Peyer's patch (tissue), 4 donors: ENCODE data around the gene ZNF3. TPM values are rescaled to one million over a fixed set of nuclear protein-coding genes. Genes with fewer than 3 reads are reported as not detected.
A peak's percentile ranks its signal among the peaks of the same experiment; 100 is the strongest.

Experiments
- DNase-seq, 3 donors: peaks; one replicate each; pipeline ENCODE4 v3.0.0-alpha.2; 2017 to 2019
- H3K27ac ChIP-seq, 4 donors: fragments of 200-600 bp; sonication (generic); one replicate each; pipeline ENCODE4 v1.5.1; 2016 to 2019
- H3K27me3 ChIP-seq, 2 donors: fragments of 200-600 bp; sonication (generic); one replicate each; pipeline ENCODE4 v1.5.1; 2019
- H3K36me3 ChIP-seq, 3 donors: fragments of 200-600 bp; sonication (generic); one replicate each; pipeline ENCODE4 v1.5.1; 2016 to 2019
- H3K4me1 ChIP-seq, 4 donors: fragments of 200-600 bp; sonication (generic); one replicate each; pipeline ENCODE4 v1.5.1; 2016 to 2019
- H3K4me3 ChIP-seq, 4 donors: fragments of 200-600 bp; sonication (generic); 1 replicate in 3 of 4; 2 replicates in 1 of 4; pipeline ENCODE4 v1.5.1; 2016 to 2019; ENCODE audit warnings: mild to moderate bottlenecking in 1 of 4
- H3K9me3 ChIP-seq, 4 donors: fragments of 200-600 bp; sonication (generic); one replicate each; pipeline ENCODE4 v1.5.1; 2016 to 2019; ENCODE audit warnings: mild to moderate bottlenecking in 1 of 4
- CTCF ChIP-seq, 6 experiments: fragments of 450-650 bp in 4 of 6; fragments of 200-600 bp in 2 of 6; sonication (generic) in 1 of 6; IDR thresholded peaks; one replicate each; pipeline ENCODE4 v1.5.1; 2017 to 2019; ENCODE audit warnings: antibody characterized with exemption in 6 of 6, mild to moderate bottlenecking in 3 of 6, moderate library complexity in 1 of 6
- POLR2A ChIP-seq, 2 donors: fragments of 450-650 bp; IDR thresholded peaks; one replicate each; pipeline ENCODE4 v1.5.1; 2017; ENCODE audit warnings: antibody characterized with exemption in 2 of 2, mild to moderate bottlenecking in 2 of 2, moderate library complexity in 2 of 2
- small RNA-seq, 2 donors: library from RNA; depleted of rRNA; stranded (forward); fragments of <200 nt; gene quantifications; one replicate each; pipeline ENCODE3, GENCODE V24; 2016
- total RNA-seq, 4 donors: library from RNA; depleted of rRNA; stranded (reverse); fragments of >200 nt; gene quantifications; one replicate each; pipeline ENCODE4 v1.1.0, GENCODE V29; 2016

The ZNF3 gene
- total RNA-seq, 4 donors from 2014 or later, result 52.8 to 93.8 (median 67.8) TPM

DNA sequence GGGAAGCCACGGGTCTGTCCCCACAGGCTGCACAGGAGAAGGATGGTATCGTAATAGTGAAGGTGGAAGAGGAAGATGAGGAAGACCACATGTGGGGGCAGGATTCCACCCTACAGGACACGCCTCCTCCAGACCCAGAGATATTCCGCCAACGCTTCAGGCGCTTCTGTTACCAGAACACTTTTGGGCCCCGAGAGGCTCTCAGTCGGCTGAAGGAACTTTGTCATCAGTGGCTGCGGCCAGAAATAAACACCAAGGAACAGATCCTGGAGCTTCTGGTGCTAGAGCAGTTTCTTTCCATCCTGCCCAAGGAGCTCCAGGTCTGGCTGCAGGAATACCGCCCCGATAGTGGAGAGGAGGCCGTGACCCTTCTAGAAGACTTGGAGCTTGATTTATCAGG lies 58.0 kb downstream of the ZNF3 start:
- H3K4me3 ChIP-seq, result no peak overlapping the region
- no peak for DNase-seq
- H3K27me3 ChIP-seq, result no peaks in the 10 kb centered on the region
- H3K9me3 ChIP-seq, result no peaks in the 10 kb centered on the region
- peaks cover 0 to 25% (median 0%) of the 10 kb centered on the region in 4 donors for H3K4me1 ChIP-seq
- no peak for TF ChIP-seq CTCF (IDR thresholded peaks at IDR 0.05)
- no peak for TF ChIP-seq POLR2A (IDR thresholded peaks at IDR 0.05)
- H3K27ac ChIP-seq, result peak overlapping the region in 1 of 4 donors; percentile 28
- H3K36me3 ChIP-seq, result peaks cover 0 to 52% (median 4%) of the 10 kb centered on the region in 3 donors

DNA sequence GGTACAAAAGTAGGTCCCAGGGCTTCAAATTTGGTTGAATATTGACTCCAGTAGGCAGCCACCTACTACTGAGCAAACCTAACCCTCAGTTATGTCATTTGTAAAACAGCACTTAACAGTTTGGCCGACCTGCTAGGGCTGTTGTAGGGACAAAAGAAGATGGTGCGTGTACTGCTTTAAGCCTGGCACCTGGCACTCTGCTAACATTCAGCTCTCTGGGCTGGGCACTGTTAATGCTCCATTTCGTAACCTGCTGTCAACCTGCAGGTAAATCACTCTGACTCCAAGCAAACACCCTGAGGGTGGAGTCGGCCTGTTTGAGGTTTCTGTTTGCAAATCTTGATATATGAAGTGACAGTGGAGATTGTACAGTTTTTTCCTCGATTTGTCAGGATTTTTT lies 58.9 kb downstream of the ZNF3 start:
- Histone ChIP-seq H3K27me3 (no peaks in the 10 kb centered on the region), H3K36me3 (peaks cover 0 to 52% (median 4%) of the 10 kb centered on the region in 3 donors), H3K4me3 (peak overlapping the region in 1 of 4 donors; percentile 7), H3K4me1 (peaks cover 0 to 31% (median 0%) of the 10 kb centered on the region in 4 donors), H3K27ac (peak overlapping the region in 2 of 4 donors; percentile 28 to 33), H3K9me3 (no peaks in the 10 kb centered on the region)
- no peak for TF ChIP-seq POLR2A (IDR thresholded peaks at IDR 0.05)
- no peak for TF ChIP-seq CTCF (IDR thresholded peaks at IDR 0.05)
- DNase-seq, result peak in 1 of 3 donors; percentile 73

DNA sequence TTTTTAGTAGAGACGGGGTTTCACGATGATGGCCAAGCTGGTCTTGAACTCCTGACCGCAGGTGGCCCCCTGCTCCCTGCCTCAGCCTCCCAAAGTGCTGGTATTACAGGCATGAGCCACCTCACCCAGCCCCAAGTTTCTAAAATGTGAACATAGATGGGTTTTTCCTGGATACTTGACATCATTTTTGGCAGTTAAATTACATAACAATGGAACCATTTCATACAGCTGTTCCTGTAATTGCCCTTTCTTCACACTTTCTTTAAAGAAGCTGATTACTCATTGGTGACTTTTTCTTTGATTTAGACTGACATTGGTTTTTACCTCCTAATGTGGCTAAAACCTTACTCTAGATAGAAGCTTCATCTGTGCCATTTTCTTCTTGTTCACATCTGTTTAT lies 60.2 kb downstream of the ZNF3 start:
- Histone ChIP-seq H3K9me3 (no peaks in the 10 kb centered on the region), H3K4me3 (no peak overlapping the region), H3K27ac (no peak overlapping the region), H3K36me3 (peaks cover 0 to 41% (median 4%) of the 10 kb centered on the region in 3 donors), H3K4me1 (peaks cover 0 to 45% (median 3%) of the 10 kb centered on the region in 4 donors), H3K27me3 (no peaks in the 10 kb centered on the region)
- no peak for TF ChIP-seq CTCF (IDR thresholded peaks at IDR 0.05)
- TF ChIP-seq POLR2A (IDR thresholded peaks at IDR 0.05), result no peak
- DNase-seq, result no peak

Small RNAs within 50 kb of the gene (small RNA-seq; reads per million reads assigned to genes)
- 20.6 to 88.9 reads per million in 2 donors for gene MIR106B
- 451 to 1,840 reads per million in 2 donors for gene MIR25
- 48.7 to 234 reads per million in 2 donors for gene MIR93

Other genes with a start within 250 kb of the ZNF3 start
- not detected for gene OR2AE1, start 204.7 kb downstream of the ZNF3 start, total RNA-seq
- 10 to 100 TPM; 52.1 to 80.9 (median 59.9) TPM for gene TRIM4, start 162.2 kb downstream of the ZNF3 start, total RNA-seq
- gene GJC3, start 152.1 kb downstream of the ZNF3 start, total RNA-seq, result not detected
- 10 to 100 TPM in 3 of 4 donors, 1 to 10 TPM in 1; 3.3 to 30.3 (median 19.3) TPM for gene AZGP1, start 105.7 kb downstream of the ZNF3 start, total RNA-seq
- gene ZKSCAN1, start 66.1 kb downstream of the ZNF3 start, total RNA-seq, result 10 to 100 TPM; 48.0 to 86.1 (median 73.5) TPM
- 10 to 100 TPM in 3 of 4 donors, 1 to 10 TPM in 1; 8.4 to 30.5 (median 12.0) TPM for gene ZSCAN21, start 31.9 kb downstream of the ZNF3 start, total RNA-seq
- gene COPS6, start 7.2 kb upstream of the ZNF3 start, total RNA-seq, result 10 to 100 TPM; 30.1 to 57.8 (median 48.0) TPM
- 100 to 1,000 TPM in 1 of 4 donors, 10 to 100 TPM in 3; 42.4 to 139 (median 60.8) TPM for gene MCM7, start 19.7 kb upstream of the ZNF3 start, total RNA-seq
- gene AP4M1, start 19.9 kb upstream of the ZNF3 start, total RNA-seq, result 100 to 1,000 TPM in 1 of 4 donors, 10 to 100 TPM in 3; 28.7 to 119 (median 33.6) TPM
- gene TAF6, start 37.6 kb upstream of the ZNF3 start, total RNA-seq, result 10 to 100 TPM; 32.8 to 76.7 (median 49.7) TPM
- 10 to 100 TPM in 1 of 4 donors, 1 to 10 TPM in 3; 4.6 to 23.9 (median 6.3) TPM for gene CNPY4, start 37.9 kb upstream of the ZNF3 start, total RNA-seq
- 10 to 100 TPM in 1 of 4 donors, 1 to 10 TPM in 3; 3.2 to 10.5 (median 3.9) TPM for gene MBLAC1, start 45.2 kb upstream of the ZNF3 start, total RNA-seq
- 100 to 1,000 TPM; 194 to 312 (median 237) TPM for gene LAMTOR4, start 67.2 kb upstream of the ZNF3 start, total RNA-seq
- 100 to 1,000 TPM in 1 of 4 donors, 10 to 100 TPM in 3; 57.6 to 123 (median 69.8) TPM for gene TRAPPC14, start 77.0 kb upstream of the ZNF3 start, total RNA-seq
- gene GAL3ST4, start 86.9 kb upstream of the ZNF3 start, total RNA-seq, result 1 to 10 TPM in 2 of 4 donors, under 1 TPM in 1, not detected in 1; 0.53 to 4.1 (median 2.1) TPM
- 10 to 100 TPM in 1 of 4 donors, 1 to 10 TPM in 2, not detected in 1; 3.8 to 16.5 (median 6.7) TPM for gene GPC2, start 95.7 kb upstream of the ZNF3 start, total RNA-seq
- 10 to 100 TPM in 1 of 4 donors, 1 to 10 TPM in 2, not detected in 1; 2.1 to 62.7 (median 3.5) TPM for gene STAG3, start 96.2 kb upstream of the ZNF3 start, total RNA-seq
- gene PVRIG, start 138.2 kb upstream of the ZNF3 start, total RNA-seq, result 1 to 10 TPM; 3.7 to 8.3 (median 5.1) TPM
- gene SPDYE3, start 226.0 kb upstream of the ZNF3 start, total RNA-seq, result not detected